Kidney (tissue), 14 donors: ENCODE results near the gene IMPACT. TPM values are rescaled to one million over a fixed set of nuclear protein-coding genes. Genes with fewer than 3 reads are reported as not detected.

Source experiments
- DNase-seq, 5 donors: peaks; one replicate each; pipeline ENCODE4 v3.0.0-alpha.2; 2013 to 2020
- FAIRE-seq: peaks from 2 replicates; lab custom pipeline; 2012; peaks lifted over from hg19 to GRCh38; lab: Jason Lieb, UNC
- H3K27ac ChIP-seq, 2 donors: one replicate each; pipeline ENCODE4 v1.7.0; 2013; ENCODE audit warnings: low read depth in 2 of 2, low read length in 2 of 2, inconsistent platforms in 1 of 2
- H3K27me3 ChIP-seq: one replicate; pipeline ENCODE4 v1.7.1; 2013; ENCODE audit warnings: low read length, inconsistent platforms; ENCODE audit not compliant: control insufficient read depth, insufficient read depth
- H3K36me3 ChIP-seq, 3 donors: one replicate each; pipeline versions ENCODE4 v1.7.0 to v1.7.1; 2013; ENCODE audit warnings: low read length in 3 of 3, control low read depth in 1 of 3, inconsistent platforms in 1 of 3; ENCODE audit not compliant: insufficient read depth in 3 of 3, control insufficient read depth in 2 of 3
- H3K4me1 ChIP-seq, 3 donors: one replicate each; pipeline versions ENCODE4 v1.7.0 to v1.7.1; 2013; ENCODE audit warnings: low read length in 3 of 3, inconsistent platforms in 1 of 3, low read depth in 1 of 3; ENCODE audit not compliant: control insufficient read depth in 2 of 3, insufficient read depth in 2 of 3
- H3K4me3 ChIP-seq, 3 donors: one replicate each; pipeline versions ENCODE4 v1.7.0 to v1.8.1; 2013; ENCODE audit warnings: low read length in 3 of 3, control low read depth in 1 of 3, inconsistent platforms in 1 of 3
- H3K9ac ChIP-seq, 3 donors: one replicate each; pipeline versions ENCODE4 v1.7.0 to v1.7.1; 2013; ENCODE audit warnings: low read length in 3 of 3, control low read depth in 1 of 3, inconsistent platforms in 1 of 3
- H3K9me3 ChIP-seq, 3 donors: one replicate each; pipeline versions ENCODE4 v1.7.0 to v1.7.1; 2013; ENCODE audit warnings: low read length in 3 of 3, control low read depth in 1 of 3, inconsistent platforms in 1 of 3; ENCODE audit not compliant: control insufficient read depth in 2 of 3, insufficient read depth in 1 of 3
- CTCF ChIP-seq: IDR thresholded peaks from 3 replicates; pipeline ENCODE4 v1.5.1; 2012; ENCODE audit warnings: mild to moderate bottlenecking, moderate library complexity, borderline replicate concordance; ENCODE audit not compliant: insufficient read depth; ENCODE audit errors: extremely low read depth
- intact Hi-C: fragments of 100-400 bp; cut with DNase I; formaldehyde crosslinking; loops from one replicate; pipeline ENCODE4 v1.11.1; 2022
- polyA plus RNA-seq: library from polyadenylated mRNA; stranded (reverse); fragments of 350-450 nt; fragmentation: Illumina TruSeq; extraction: RNeasy Lipid Tissue Mini Kit (QIAGEN cat#74804); gene quantifications from one replicate; pipeline ENCODE4 v1.2.3, GENCODE V29; 2014; ENCODE audit warnings: low read depth, low replicate concordance; ENCODE audit not compliant: insufficient read depth
- total RNA-seq: library from RNA; stranded (reverse); fragmentation: NEBNext Ultra II Directional; extraction: Animal tissue kit (Norgen Biotek cat#: 25700); gene quantifications from one replicate; pipeline ENCODE4 v1.2.1, GENCODE V29; 2021
- donor health status: control.
- donor health status: control.
- donor health status: control.
- donor health status: control.
- donor health status: control.
- donor health status: DM: yes; HTN: yes; CAD: no.
- donor health status: Normal renal cell carcinoma (clear cell type).

IMPACT gene
- total and polyA plus RNA-seq, 2 donors from 2014 or later, result 21.7 to 38.0 TPM

DNA sequence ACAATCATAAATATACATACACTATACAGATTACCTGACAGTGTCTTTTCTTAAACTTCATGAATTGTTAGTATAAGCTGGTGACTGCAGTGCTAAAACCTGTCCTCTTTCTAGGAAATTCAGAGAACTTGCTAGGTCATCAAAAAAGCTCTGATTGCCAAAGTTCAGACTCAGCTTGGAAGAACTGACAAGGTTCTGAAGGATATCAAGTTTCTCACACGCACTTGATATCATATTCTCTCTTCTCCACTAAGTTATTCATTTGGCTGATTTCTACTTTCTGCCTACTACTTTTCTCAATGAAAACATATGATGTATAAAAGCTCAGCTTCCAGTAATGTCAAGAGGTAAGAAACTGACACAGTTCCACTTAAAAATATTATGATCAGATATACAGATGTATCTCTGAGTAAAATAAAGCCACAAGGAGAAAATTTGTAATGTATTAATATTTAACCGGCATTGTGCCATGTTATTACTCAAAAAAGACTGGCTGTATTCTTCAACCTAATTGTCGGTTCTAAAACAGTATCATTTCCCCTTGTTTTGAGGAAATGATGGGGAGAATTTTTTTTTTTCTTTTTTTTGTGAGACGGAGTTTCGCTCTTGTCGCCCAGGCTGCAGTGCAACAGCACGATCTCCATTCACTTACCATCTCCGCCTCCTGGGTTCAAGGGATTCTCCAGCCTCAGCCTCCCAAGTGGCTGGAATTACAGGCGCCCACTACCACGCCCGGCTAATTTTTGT, 31.2 kb upstream of the IMPACT start:
- no peak for TF ChIP-seq CTCF
- DNase-seq, result peak in 2 of 5 donors; percentile 13 to 19
- H3K36me3 ChIP-seq, result no peaks in the 10 kb centered on the region
- peaks cover 0 to 4% (median 0%) of the 10 kb centered on the region in 3 donors for H3K4me1 ChIP-seq
- no peak overlapping the region for H3K4me3 ChIP-seq
- FAIRE-seq, result no peak
- intact Hi-C loops, result no loop called here
- no peak overlapping the region for H3K9ac ChIP-seq
- H3K27me3 ChIP-seq, result no peaks in the 10 kb centered on the region
- no peaks in the 10 kb centered on the region for H3K9me3 ChIP-seq
- no peak overlapping the region for H3K27ac ChIP-seq

GRCh38 chr18:24396082-24396633, 30.3 kb upstream of the IMPACT start:
- Histone ChIP-seq H3K27ac (no peak overlapping the region), H3K4me3 (no peak overlapping the region), H3K9ac (no peak overlapping the region), H3K4me1 (peaks cover 0 to 4% (median 0%) of the 10 kb centered on the region in 3 donors), H3K27me3 (no peaks in the 10 kb centered on the region), H3K36me3 (no peaks in the 10 kb centered on the region), H3K9me3 (no peaks in the 10 kb centered on the region)
- no peak for TF ChIP-seq CTCF
- DNase-seq (peak in 1 of 5 donors; percentile 13), FAIRE-seq (no peak)
- intact Hi-C loops, result no loop called here

GRCh38 chr18:24397131-24397693, 29.3 kb upstream of the IMPACT start:
- intact Hi-C loops, result no loop called here
- H3K4me1 ChIP-seq, result peaks cover 0 to 4% (median 0%) of the 10 kb centered on the region in 3 donors
- peak overlapping the region in 1 of 2 donors; percentile 84 for H3K27ac ChIP-seq
- no peaks in the 10 kb centered on the region for H3K36me3 ChIP-seq
- H3K27me3 ChIP-seq, result no peaks in the 10 kb centered on the region
- FAIRE-seq (no peak), DNase-seq (peak in 3 of 5 donors; percentile 70 to 90 (median 87))
- H3K9ac ChIP-seq, result peak overlapping the region in 2 of 3 donors; percentile 60 to 93
- H3K4me3 ChIP-seq, result peak overlapping the region; percentile 59 to 96 (median 88)
- no peak for TF ChIP-seq CTCF
- H3K9me3 ChIP-seq, result no peaks in the 10 kb centered on the region
